HL-60/S4 (cell line): ENCODE data around the gene PLEKHM1.
"Not testable (repeated sequence)": the region's sequence is repeated elsewhere in the genome, so short reads cannot be mapped to it uniquely, and the experiment has no call there.

Source experiments
- in situ Hi-C: fragments of 300-500 bp; cut with MboI; formaldehyde crosslinking; loops from 2 replicates; pipeline ENCODE4 v1.14.3; 2022; ENCODE audit warnings: low sequenced_read_pairs

Gene PLEKHM1

GRCh38 chr17:45490615-45491433 is at the start of gene PLEKHM1:
PLEKHM1 (minus strand) TSS chr17:45490721; CDS start chr17:45482484, 8,237 bp downstream.
- in situ Hi-C loops: not testable (repeated sequence)

- in situ Hi-C loops: not testable (repeated sequence)
Observed at GRCh38 chr17:45538168-45538567, 47.6 kb upstream of the PLEKHM1 start.

GRCh38 chr17:45506072-45506471 is 15.6 kb upstream of the PLEKHM1 start:
- in situ Hi-C loops: not testable (repeated sequence)

GRCh38 chr17:45505183-45505582 is 14.7 kb upstream of the PLEKHM1 start:
- in situ Hi-C loops: not testable (repeated sequence)

- in situ Hi-C loops: not testable (repeated sequence)
Observed at GRCh38 chr17:45501092-45501707, 10.7 kb upstream of the PLEKHM1 start.

GRCh38 chr17:45500478-45500877 is 10.0 kb upstream of the PLEKHM1 start:
- in situ Hi-C loops: not testable (repeated sequence)

GRCh38 chr17:45499208-45499607 is 8.7 kb upstream of the PLEKHM1 start:
- in situ Hi-C loops: not testable (repeated sequence)

GRCh38 chr17:45498377-45498776 is 7.9 kb upstream of the PLEKHM1 start:
- in situ Hi-C loops: not testable (repeated sequence)

GRCh38 chr17:45497449-45497848 is 6.9 kb upstream of the PLEKHM1 start:
- in situ Hi-C loops: not testable (repeated sequence)

GRCh38 chr17:45496507-45496906 is 6.0 kb upstream of the PLEKHM1 start:
- in situ Hi-C loops: not testable (repeated sequence)

- in situ Hi-C loops: not testable (repeated sequence)
Observed at GRCh38 chr17:45494556-45494955, 4.0 kb upstream of the PLEKHM1 start.

GRCh38 chr17:45492156-45492555 is 1.6 kb upstream of the PLEKHM1 start:
- in situ Hi-C loops: not testable (repeated sequence)

- in situ Hi-C loops: not testable (repeated sequence)
Observed at GRCh38 chr17:45490198-45490597, 323 bp downstream of the PLEKHM1 start.

GRCh38 chr17:45487704-45488103 is 2.8 kb downstream of the PLEKHM1 start:
- in situ Hi-C loops: not testable (repeated sequence)

- in situ Hi-C loops: not testable (repeated sequence)
Observed at GRCh38 chr17:45483591-45484216, 6.8 kb downstream of the PLEKHM1 start.

- in situ Hi-C loops: not testable (repeated sequence)
Observed at GRCh38 chr17:45483177-45483576, 7.3 kb downstream of the PLEKHM1 start.

- in situ Hi-C loops: not testable (repeated sequence)
Observed at GRCh38 chr17:45482317-45482716, 8.2 kb downstream of the PLEKHM1 start.

GRCh38 chr17:45475436-45475835 is 15.1 kb downstream of the PLEKHM1 start:
- in situ Hi-C loops: not testable (repeated sequence)

- in situ Hi-C loops: not testable (repeated sequence)
Observed at GRCh38 chr17:45472249-45472648, 18.3 kb downstream of the PLEKHM1 start.

- in situ Hi-C loops: not testable (repeated sequence)
Observed at GRCh38 chr17:45469204-45469563, 21.3 kb downstream of the PLEKHM1 start.

- in situ Hi-C loops: not testable (repeated sequence)
Observed at GRCh38 chr17:45468293-45469203, 22.0 kb downstream of the PLEKHM1 start.
